Neuronal stem cell (in vitro differentiated cells): ENCODE data around the gene MOCOS.

Experiments used
- DNase-seq: peaks from one replicate; pipeline ENCODE4 v3.0.0-alpha.2; 2013; ENCODE audit warnings: low spot score
- H2AFZ ChIP-seq: one replicate; pipeline ENCODE4 v1.6.1; 2013; ENCODE audit warnings: mild to moderate bottlenecking, low read length, inconsistent platforms
- H2AK5ac ChIP-seq: 2 replicates; pipeline ENCODE4 v1.6.1; 2013; ENCODE audit warnings: low read depth, mild to moderate bottlenecking, inconsistent platforms, low read length, moderate library complexity, mixed read lengths
- H2BK120ac ChIP-seq: 2 replicates; pipeline ENCODE4 v1.6.1; 2013; ENCODE audit warnings: low read depth, mild to moderate bottlenecking, inconsistent platforms, low read length, moderate library complexity, mixed read lengths
- H2BK12ac ChIP-seq: one replicate; pipeline ENCODE4 v1.6.1; 2013; ENCODE audit warnings: low read length, inconsistent platforms
- H2BK15ac ChIP-seq: 2 replicates; pipeline ENCODE4 v1.6.1; 2013; ENCODE audit warnings: mild to moderate bottlenecking, low read length, inconsistent platforms, mixed read lengths
- H2BK5ac ChIP-seq: one replicate; pipeline ENCODE4 v1.6.1; 2013; ENCODE audit warnings: inconsistent platforms, mild to moderate bottlenecking, low read length, moderate library complexity
- H3K14ac ChIP-seq: one replicate; pipeline ENCODE4 v1.6.1; 2013; ENCODE audit warnings: low read length, inconsistent platforms
- H3K18ac ChIP-seq: 2 replicates; pipeline ENCODE4 v1.6.1; 2013; ENCODE audit warnings: low read length, inconsistent platforms
- H3K23ac ChIP-seq: 2 replicates; pipeline ENCODE4 v1.6.1; 2013; ENCODE audit warnings: low read depth, mild to moderate bottlenecking, mixed read lengths, low read length, inconsistent platforms; ENCODE audit not compliant: poor library complexity
- H3K27ac ChIP-seq: replicated peaks from 3 replicates; pipeline ENCODE4 v1.5.1; 2013; ENCODE audit warnings: low read length, inconsistent platforms
- H3K27me3 ChIP-seq, 3 experiments: 2 replicates each; pipeline ENCODE4 v1.6.1; 2013; ENCODE audit warnings: low read length in 3 of 3, mild to moderate bottlenecking in 2 of 3, inconsistent platforms in 1 of 3, low read depth in 1 of 3, mixed read lengths in 1 of 3, moderate library complexity in 1 of 3; ENCODE audit not compliant: control insufficient read depth in 3 of 3, insufficient read depth in 3 of 3
- H3K36me3 ChIP-seq, 2 donors: replicated peaks in 1 of 2; 2 replicates each; pipeline ENCODE4 v1.6.1; 2013; ENCODE audit warnings: low read length in 2 of 2; ENCODE audit not compliant: control insufficient read depth in 2 of 2, insufficient read depth in 2 of 2
- H3K4ac ChIP-seq: 2 replicates; pipeline ENCODE4 v1.6.1; 2013; ENCODE audit warnings: inconsistent platforms, mild to moderate bottlenecking, low read length, moderate library complexity
- H3K4me1 ChIP-seq, 2 donors: 1 replicate in 1 of 2; 2 replicates in 1 of 2; pipeline ENCODE4 v1.6.1; 2013; ENCODE audit warnings: low read length in 2 of 2, low read depth in 1 of 2; ENCODE audit not compliant: control insufficient read depth in 2 of 2, insufficient read depth in 1 of 2
- H3K4me2 ChIP-seq: one replicate; pipeline ENCODE4 v1.6.1; 2013; ENCODE audit warnings: mild to moderate bottlenecking, low read length, inconsistent platforms; ENCODE audit not compliant: insufficient read depth, poor library complexity, severe bottlenecking
- H3K4me3 ChIP-seq, 2 donors: 2 replicates each; pipeline ENCODE4 v1.5.1; 2013; ENCODE audit warnings: low read length in 2 of 2, mild to moderate bottlenecking in 2 of 2, inconsistent platforms in 1 of 2, moderate library complexity in 1 of 2
- H3K79me1 ChIP-seq: one replicate; pipeline ENCODE4 v1.6.1; 2013; ENCODE audit warnings: low read depth, mild to moderate bottlenecking, inconsistent platforms, low read length, moderate library complexity
- H3K9ac ChIP-seq: one replicate; pipeline ENCODE4 v1.6.1; 2013; ENCODE audit warnings: mild to moderate bottlenecking, low read depth, low read length, inconsistent platforms; ENCODE audit not compliant: poor library complexity
- H3K9me3 ChIP-seq, 2 donors: replicated peaks in 1 of 2; 2 replicates each; pipeline versions ENCODE3 to v1.6.1; 2013; ENCODE audit warnings: low read length in 2 of 2, mild to moderate bottlenecking in 2 of 2, inconsistent platforms in 1 of 2, low read depth in 1 of 2, mixed read lengths in 1 of 2, moderate library complexity in 1 of 2; ENCODE audit not compliant: control insufficient read depth in 2 of 2, insufficient read depth in 1 of 2
- H4K8ac ChIP-seq: one replicate; pipeline ENCODE4 v1.6.1; 2013; ENCODE audit warnings: low read depth, mild to moderate bottlenecking, inconsistent platforms, low read length, moderate library complexity
- H4K91ac ChIP-seq: one replicate; pipeline ENCODE4 v1.6.1; 2013; ENCODE audit warnings: low read length, low read depth, mild to moderate bottlenecking, inconsistent platforms; ENCODE audit not compliant: poor library complexity
- WGBS, 2 donors: extraction: QIAGEN DNeasy Blood & Tissue Kit; methylation state at CpG; one replicate each; pipeline ENCODE4 v1.1.7; 2013; ENCODE audit warnings: missing lambda C conversion rate in 2 of 2, mixed read lengths in 1 of 2; ENCODE audit not compliant: insufficient read length in 2 of 2, insufficient replicate concordance in 1 of 2; ENCODE audit errors: extremely low coverage in 2 of 2; 5-methylcytosine and 5-hydroxymethylcytosine counted together

The MOCOS gene

DNA sequence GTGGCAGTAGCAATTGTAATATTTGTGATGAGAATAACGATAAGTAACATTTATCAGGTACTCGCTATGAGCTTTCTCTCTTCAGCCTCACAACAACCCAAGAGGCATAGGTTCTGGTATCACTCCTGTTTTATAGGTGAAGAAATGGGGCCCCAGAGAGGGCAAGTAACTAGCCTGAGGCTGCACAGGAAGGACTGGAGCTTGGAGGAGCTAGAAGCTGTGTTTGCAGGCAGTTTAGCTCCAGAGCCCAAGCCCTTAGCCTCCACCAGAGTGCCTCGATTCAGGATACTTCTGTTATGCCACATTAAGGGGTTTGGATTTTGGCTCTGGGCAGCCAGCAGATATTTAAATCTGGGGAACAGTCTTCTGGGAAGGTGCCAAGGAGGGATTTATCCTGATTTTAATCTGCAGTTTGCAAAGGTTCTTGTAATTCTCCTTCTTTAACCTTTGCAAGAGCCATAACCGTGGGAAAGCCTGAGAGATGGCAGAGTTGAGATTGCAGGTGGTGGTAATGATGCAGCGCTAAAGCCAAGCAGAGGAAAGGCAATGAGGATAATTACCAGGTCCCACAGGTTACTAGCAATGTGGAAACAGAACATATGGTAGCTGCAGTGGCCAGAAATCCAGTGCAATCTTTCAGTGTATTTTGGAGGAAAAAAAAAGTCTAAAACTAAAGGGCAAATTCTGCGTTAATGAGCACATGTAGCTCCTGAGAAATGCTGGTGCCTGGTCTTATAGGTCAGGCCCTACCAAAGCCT, 9.1 kb downstream of the MOCOS start:
- Histone ChIP-seq H2BK120ac (no peak overlapping the region), H3K4me3 (no peak overlapping the region), H2BK5ac (no peak overlapping the region), H3K14ac (no peak overlapping the region), H3K36me3 (no peaks in the 10 kb centered on the region), H3K4me2 (no peak overlapping the region), H4K91ac (no peak overlapping the region), H3K27me3 (peaks cover 0 to 3% (median 0%) of the 10 kb centered on the region in 3 experiments), H3K23ac (no peak overlapping the region), H3K79me1 (peaks cover 1% of the 10 kb centered on the region), H2BK12ac (no peak overlapping the region), H2AFZ (no peak overlapping the region), H3K9me3 (peaks cover 0 to 2% of the 10 kb centered on the region in 2 donors), H3K18ac (no peak overlapping the region), H3K9ac (no peak overlapping the region), H2AK5ac (no peak overlapping the region), H3K27ac (no peak overlapping the region), H3K4me1 (no peaks in the 10 kb centered on the region), H3K4ac (no peak overlapping the region), H4K8ac (no peak overlapping the region), H2BK15ac (no peak overlapping the region)
- no CpG with 5 or more reads among the region's 6 CpGs for WGBS, 2 donors
- no peak for DNase-seq

DNA sequence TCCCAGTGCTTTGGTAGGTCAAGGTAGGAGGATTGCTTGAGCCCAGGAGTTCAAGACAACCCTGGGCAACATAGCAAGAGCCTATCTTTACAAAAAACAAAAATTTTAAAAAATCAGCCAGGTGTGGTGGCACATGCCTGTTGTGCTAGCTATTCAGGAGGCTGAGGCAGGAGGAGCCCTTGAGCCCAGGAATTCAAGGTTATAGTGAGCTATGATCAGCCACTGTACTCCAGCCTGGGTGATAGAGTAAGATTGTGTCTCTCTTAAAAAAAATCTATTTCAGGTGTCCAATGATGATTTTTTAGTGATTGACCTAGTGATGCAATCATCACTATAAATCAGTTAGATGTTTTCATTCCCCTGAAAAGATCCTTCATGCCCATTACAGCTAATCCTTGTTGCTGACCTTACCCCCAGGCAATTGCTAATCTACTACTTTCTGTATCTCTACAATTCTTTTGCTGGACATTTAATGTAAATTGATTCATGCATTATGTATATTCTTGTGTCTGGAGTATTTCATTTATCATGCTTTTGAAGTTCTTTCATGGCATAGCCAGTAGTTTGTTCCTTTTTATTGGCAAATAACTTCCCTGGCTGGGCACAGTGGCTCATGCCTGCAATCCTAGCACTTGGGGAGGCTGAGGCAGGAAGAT, 10.3 kb downstream of the MOCOS start:
- peaks cover 1% of the 10 kb centered on the region for H3K79me1 ChIP-seq
- no peak overlapping the region for H3K4ac ChIP-seq
- no peak overlapping the region for H2AFZ ChIP-seq
- no peak overlapping the region for H2BK15ac ChIP-seq
- no peak overlapping the region for H2AK5ac ChIP-seq
- H3K18ac ChIP-seq = no peak overlapping the region
- H2BK120ac ChIP-seq = no peak overlapping the region
- DNase-seq = no peak
- H4K91ac ChIP-seq = no peak overlapping the region
- no peak overlapping the region for H3K23ac ChIP-seq
- H3K4me3 ChIP-seq = no peak overlapping the region
- H2BK12ac ChIP-seq = no peak overlapping the region
- H3K14ac ChIP-seq = no peak overlapping the region
- H3K9me3 ChIP-seq = peaks cover 0 to 2% of the 10 kb centered on the region in 2 donors
- H3K27me3 ChIP-seq = peaks cover 0 to 3% (median 0%) of the 10 kb centered on the region in 3 experiments
- H3K4me1 ChIP-seq = no peaks in the 10 kb centered on the region
- H3K4me2 ChIP-seq = no peak overlapping the region
- H4K8ac ChIP-seq = no peak overlapping the region
- H2BK5ac ChIP-seq = no peak overlapping the region
- no peak overlapping the region for H3K9ac ChIP-seq
- H3K36me3 ChIP-seq = no peaks in the 10 kb centered on the region
- H3K27ac ChIP-seq = no peak overlapping the region

DNA sequence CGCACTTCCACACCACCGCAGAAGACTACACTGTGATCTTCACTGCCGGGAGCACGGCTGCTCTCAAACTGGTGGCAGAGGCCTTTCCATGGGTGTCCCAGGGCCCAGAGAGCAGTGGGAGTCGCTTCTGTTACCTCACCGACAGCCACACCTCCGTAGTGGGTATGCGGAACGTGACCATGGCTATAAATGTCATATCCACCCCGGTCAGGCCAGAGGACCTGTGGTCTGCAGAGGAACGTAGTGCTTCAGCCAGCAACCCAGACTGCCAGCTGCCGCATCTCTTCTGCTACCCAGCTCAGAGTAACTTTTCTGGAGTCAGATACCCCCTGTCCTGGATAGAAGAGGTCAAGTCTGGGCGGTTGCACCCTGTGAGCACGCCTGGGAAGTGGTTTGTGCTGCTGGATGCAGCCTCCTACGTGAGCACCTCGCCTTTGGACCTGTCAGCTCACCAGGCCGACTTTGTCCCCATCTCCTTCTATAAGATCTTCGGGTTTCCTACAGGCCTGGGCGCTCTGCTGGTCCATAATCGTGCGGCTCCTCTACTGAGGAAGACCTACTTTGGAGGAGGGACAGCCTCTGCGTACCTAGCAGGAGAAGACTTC, 12.5 kb downstream of the MOCOS start:
- no peak for DNase-seq
- Histone ChIP-seq H3K27me3 (peaks cover 0 to 3% (median 0%) of the 10 kb centered on the region in 3 experiments), H3K27ac (no peak overlapping the region), H4K91ac (no peak overlapping the region), H2BK15ac (no peak overlapping the region), H3K18ac (peak overlapping the region; percentile 30), H4K8ac (no peak overlapping the region), H3K4ac (no peak overlapping the region), H3K4me1 (no peaks in the 10 kb centered on the region), H3K36me3 (no peaks in the 10 kb centered on the region), H2AFZ (no peak overlapping the region), H3K14ac (peak overlapping the region; percentile 33), H3K9me3 (peaks cover 0 to 2% of the 10 kb centered on the region in 2 donors), H3K4me3 (peak overlapping the region in 1 of 2 donors; percentile 30), H2BK5ac (peak overlapping the region; percentile 17), H2AK5ac (no peak overlapping the region), H2BK120ac (no peak overlapping the region), H3K79me1 (peaks cover 1% of the 10 kb centered on the region), H3K9ac (no peak overlapping the region), H3K23ac (peak overlapping the region; percentile 38), H2BK12ac (no peak overlapping the region), H3K4me2 (no peak overlapping the region)
- WGBS, 2 donors = no CpG with 5 or more reads among the region's 22 CpGs

DNA sequence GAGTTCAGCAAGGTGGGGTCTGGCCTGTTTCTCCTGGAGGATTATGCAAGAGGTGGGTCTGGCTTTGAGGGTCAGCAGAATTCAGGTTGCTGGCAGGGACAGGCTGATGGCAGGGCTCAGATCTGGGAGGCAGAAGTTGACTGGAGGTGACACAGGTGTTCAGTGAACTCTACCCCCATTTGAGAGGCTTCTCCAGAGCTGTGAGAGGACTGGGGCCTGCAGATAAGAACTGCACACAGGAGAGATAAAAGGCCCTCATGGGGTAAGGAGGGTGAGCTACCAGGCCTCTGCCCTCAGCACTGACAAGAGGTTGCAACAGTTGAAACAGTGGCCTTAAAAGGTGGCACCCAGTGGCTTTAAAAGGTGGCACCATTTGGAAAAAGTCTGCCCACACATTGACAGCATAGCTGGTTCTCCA, 13.1 kb downstream of the MOCOS start:
- H2BK120ac ChIP-seq = no peak overlapping the region
- H2AFZ ChIP-seq = no peak overlapping the region
- H3K9me3 ChIP-seq = peaks cover 0 to 2% of the 10 kb centered on the region in 2 donors
- H4K91ac ChIP-seq = no peak overlapping the region
- peaks cover 0 to 3% (median 0%) of the 10 kb centered on the region in 3 experiments for H3K27me3 ChIP-seq
- no peak overlapping the region for H2AK5ac ChIP-seq
- H3K79me1 ChIP-seq = peaks cover 1% of the 10 kb centered on the region
- no peaks in the 10 kb centered on the region for H3K4me1 ChIP-seq
- H2BK12ac ChIP-seq = no peak overlapping the region
- no peak overlapping the region for H3K4me2 ChIP-seq
- H3K23ac ChIP-seq = peak overlapping the region; percentile 59
- no peak overlapping the region for H3K18ac ChIP-seq
- no peak overlapping the region for H2BK15ac ChIP-seq
- no peak overlapping the region for H3K14ac ChIP-seq
- H3K9ac ChIP-seq = no peak overlapping the region
- H4K8ac ChIP-seq = no peak overlapping the region
- DNase-seq = no peak
- H3K27ac ChIP-seq = no peak overlapping the region
- no peak overlapping the region for H3K4me3 ChIP-seq
- no peak overlapping the region for H3K4ac ChIP-seq
- no peaks in the 10 kb centered on the region for H3K36me3 ChIP-seq
- H2BK5ac ChIP-seq = no peak overlapping the region
